GM23338 (cell line): ENCODE measurements around the gene FBRS. TPM values are rescaled to one million over a fixed set of nuclear protein-coding genes. Genes with fewer than 3 reads are reported as not detected.

ENCODE experiments used
- ATAC-seq: fragments of 200-7000 bp; cut with Tn5 transposase; 3 replicates; pipeline ENCODE4 v1.9.1; 2020
- DNase-seq: peaks from one replicate; pipeline ENCODE4 v3.0.0-alpha.2; 2015; ENCODE audit warnings: low spot score
- H2AFZ ChIP-seq: fragments of 200-600 bp; sonication (generic); 2 replicates; pipeline ENCODE4 v1.8.0; 2016; ENCODE audit warnings: antibody characterized with exemption, mild to moderate bottlenecking, moderate library complexity
- H3F3A ChIP-seq: fragments of 200-600 bp; sonication (generic); replicated peaks from 2 replicates; pipeline ENCODE4 v1.8.0; 2017; ENCODE audit warnings: antibody characterized with exemption, mixed run types, low read depth
- H3K27ac ChIP-seq: fragments of 200-600 bp; sonication (generic); 2 replicates; pipeline ENCODE4 v1.6.1; 2016; ENCODE audit warnings: low read depth
- H3K27me3 ChIP-seq: fragments of 200-600 bp; sonication (generic); 2 replicates; pipeline ENCODE4 v1.8.0; 2016; ENCODE audit warnings: mild to moderate bottlenecking, mixed run types, moderate library complexity; ENCODE audit not compliant: insufficient read depth
- H3K36me3 ChIP-seq: fragments of 200-600 bp; sonication (generic); 2 replicates; pipeline ENCODE4 v1.8.0; 2016; ENCODE audit warnings: mild to moderate bottlenecking; ENCODE audit not compliant: insufficient read depth
- H3K4me1 ChIP-seq: fragments of 200-600 bp; sonication (generic); 2 replicates; pipeline ENCODE4 v1.8.0; 2016; ENCODE audit warnings: mild to moderate bottlenecking, moderate library complexity; ENCODE audit not compliant: insufficient read depth
- H3K4me2 ChIP-seq: fragments of 200-600 bp; sonication (generic); 2 replicates; pipeline ENCODE4 v1.7.1; 2017; ENCODE audit warnings: mixed run types
- H3K4me3 ChIP-seq: fragments of 200-600 bp; sonication (generic); 2 replicates; pipeline ENCODE4 v1.6.1; 2016; ENCODE audit warnings: mixed run types
- H3K79me2 ChIP-seq: fragments of 200-600 bp; sonication (generic); replicated peaks from 2 replicates; pipeline ENCODE4 v1.8.0; 2017; ENCODE audit warnings: mild to moderate bottlenecking; ENCODE audit not compliant: insufficient read depth
- H3K9me2 ChIP-seq: fragments of 200-600 bp; sonication (generic); 2 replicates; pipeline ENCODE4 v1.8.0; 2017; ENCODE audit not compliant: insufficient read depth
- H4K20me1 ChIP-seq: fragments of 200-600 bp; sonication (generic); replicated peaks from 2 replicates; pipeline ENCODE4 v1.8.0; 2017; ENCODE audit warnings: mild to moderate bottlenecking; ENCODE audit not compliant: insufficient read depth
- H3K27ac Mint-ChIP-seq: 2 replicates; pipeline ENCODE4 v1.8.0; 2020; ENCODE audit warnings: inconsistent platforms, mild to moderate bottlenecking, moderate library complexity, mixed read lengths
- H3K27me3 Mint-ChIP-seq: 3 replicates; pipeline ENCODE4 v1.8.0; 2022; ENCODE audit warnings: low read depth, mild to moderate bottlenecking, moderate library complexity, mixed read lengths, inconsistent platforms; ENCODE audit not compliant: insufficient read depth, poor library complexity
- H3K36me3 Mint-ChIP-seq: 3 replicates; pipeline ENCODE4 v1.8.0; 2021; ENCODE audit warnings: low read depth, mild to moderate bottlenecking, inconsistent platforms, moderate library complexity, mixed read lengths
- H3K4me1 Mint-ChIP-seq: 3 replicates; pipeline ENCODE4 v1.8.0; 2020; ENCODE audit warnings: mild to moderate bottlenecking, inconsistent platforms, mixed read lengths
- H3K4me3 Mint-ChIP-seq: 3 replicates; pipeline ENCODE4 v1.8.0; 2021; ENCODE audit warnings: moderate library complexity, mild to moderate bottlenecking, inconsistent platforms, mixed read lengths
- H3K9me3 Mint-ChIP-seq: 3 replicates; pipeline ENCODE4 v1.8.0; 2020; ENCODE audit warnings: moderate library complexity, mild to moderate bottlenecking, inconsistent platforms, mixed read lengths
- CREB1 ChIP-seq: fragments of 250-450 bp; sonication (Bioruptor Pico); IDR thresholded peaks from 2 replicates; pipeline ENCODE4 v1.5.0; 2020; ENCODE audit warnings: low read depth, mild to moderate bottlenecking, moderate library complexity
- CTCF ChIP-seq, 2 experiments: fragments of 200-600 bp in 1 of 2; sonication (generic) in 1 of 2; conservative IDR thresholded peaks; 2 replicates each; pipeline versions ENCODE4 v1.5.1 to v1.6.1; 2016 to 2017; ENCODE audit warnings: antibody characterized with exemption in 2 of 2, low read depth in 2 of 2, mild to moderate bottlenecking in 2 of 2, moderate library complexity in 1 of 2
- ETS1 ChIP-seq: IDR thresholded peaks from 2 replicates; pipeline ENCODE4 v1.6.1; 2016; ENCODE audit warnings: antibody characterized with exemption
- EZH2 ChIP-seq: fragments of 200-600 bp; sonication (generic); IDR thresholded peaks from one replicate; pipeline ENCODE4 v1.8.0; 2017; ENCODE audit warnings: antibody characterized with exemption, mild to moderate bottlenecking, low read depth; ENCODE audit not compliant: unreplicated experiment
- EZH2phosphoT487 ChIP-seq: fragments of 200-600 bp; sonication (generic); IDR thresholded peaks from one replicate; pipeline ENCODE4 v1.8.1; 2018; ENCODE audit warnings: antibody characterized with exemption; ENCODE audit not compliant: unreplicated experiment
- JUNB ChIP-seq: IDR thresholded peaks from one replicate; pipeline ENCODE4 v1.6.1; 2016; ENCODE audit warnings: antibody characterized with exemption; ENCODE audit not compliant: unreplicated experiment
- NANOG ChIP-seq: IDR thresholded peaks from 2 replicates; pipeline ENCODE4 v1.6.1; 2016; ENCODE audit warnings: antibody characterized with exemption, borderline replicate concordance
- POLR2AphosphoS5 ChIP-seq: IDR thresholded peaks from 2 replicates; pipeline ENCODE4 v1.6.1; 2016; ENCODE audit warnings: antibody characterized with exemption, low read depth
- REST ChIP-seq: IDR thresholded peaks from one replicate; pipeline ENCODE4 v1.6.1; 2018; ENCODE audit warnings: antibody characterized with exemption; ENCODE audit not compliant: unreplicated experiment
- STAT1 ChIP-seq: IDR thresholded peaks from one replicate; pipeline ENCODE4 v1.6.1; 2016; ENCODE audit warnings: antibody characterized with exemption; ENCODE audit not compliant: unreplicated experiment
- ZNF114 ChIP-seq: fragments of 250-450 bp; sonication (Bioruptor Pico); IDR thresholded peaks from 2 replicates; pipeline ENCODE4 v1.5.0; 2020; ENCODE audit warnings: mild to moderate bottlenecking, moderate library complexity
- ZNF331 ChIP-seq: fragments of 250-450 bp; sonication (Bioruptor Pico); IDR thresholded peaks from 2 replicates; pipeline ENCODE4 v1.5.0; 2020; ENCODE audit warnings: low read depth, mild to moderate bottlenecking, moderate library complexity
- ZNF462 ChIP-seq: fragments of 250-450 bp; sonication (Bioruptor Pico); IDR thresholded peaks from 2 replicates; pipeline ENCODE4 v1.5.0; 2020; ENCODE audit warnings: mild to moderate bottlenecking, moderate library complexity
- polyA plus RNA-seq: library from polyadenylated mRNA; unstranded; fragments of >200 nt; fragmentation: Nextera tagmentation; extraction: Ambion mirVana; gene quantifications from 2 replicates; pipeline ENCODE4 v1.2.1, GENCODE V29; 2016
- total RNA-seq: library from RNA; depleted of rRNA; stranded (reverse); fragments of >200 nt; shearing (Covaris generic); gene quantifications from 2 replicates; pipeline ENCODE4 v1.2.3, GENCODE V29; 2014

Gene FBRS
- total and polyA plus RNA-seq, 2 experiments from 2014 or later, result 2.3 to 7.2 TPM

- H3K4me3 ChIP-seq, result no peak overlapping the region
- no peaks in the 10 kb centered on the region for H3K4me1 Mint-ChIP-seq
- no peak overlapping the region for H2AFZ ChIP-seq
- no peak overlapping the region for H3K27ac Mint-ChIP-seq
- H3K27me3 Mint-ChIP-seq, result peaks cover 66% of the 10 kb centered on the region
- no peaks in the 10 kb centered on the region for H3K36me3 ChIP-seq
- H3K4me1 ChIP-seq, result no peaks in the 10 kb centered on the region
- ATAC-seq (no peak), DNase-seq (no peak)
- H3K27ac ChIP-seq, result no peak overlapping the region
- H3K27me3 ChIP-seq, result peaks cover 85% of the 10 kb centered on the region
- H3F3A ChIP-seq, result no peaks in the 10 kb centered on the region; the same call in 1 of the 2 replicates
- H3K4me2 ChIP-seq, result no peak overlapping the region
- TF ChIP-seq ETS1 (no peak), CTCF (conservative IDR thresholded peaks at IDR 0.05; ENCODE audit: low read depth in 2 of 2) (no peak), NANOG (no peak), CREB1 (no peak), ZNF331 (CRISPR knock-in tag) (no peak), EZH2phosphoT487 (no peak), STAT1 (no peak), ZNF462 (CRISPR knock-in tag) (no peak), REST (no peak), ZNF114 (CRISPR knock-in tag) (no peak), EZH2 (no peak), JUNB (no peak), POLR2AphosphoS5 (no peak)
- H3K9me2 ChIP-seq, result no peaks in the 10 kb centered on the region
- H4K20me1 ChIP-seq, result peaks cover 27% of the 10 kb centered on the region
- no peaks in the 10 kb centered on the region for H3K79me2 ChIP-seq
- no peaks in the 10 kb centered on the region for H3K9me3 Mint-ChIP-seq
- H3K4me3 Mint-ChIP-seq, result no peak overlapping the region
- peaks cover 39% of the 10 kb centered on the region for H3K36me3 Mint-ChIP-seq
Measured at GRCh38 chr16:30665830-30666190, 7.6 kb downstream of the FBRS start.
